NCI-H82 treated with DMSO at 0.1 percent for 48 hours (cell line): Measurements from ENCODE around the gene KRT33A.

Source experiments
- DNase-seq: peaks from one replicate; lab custom pipeline; 2025; ENCODE audit not compliant: unreplicated experiment; lab: John Stamatoyannopoulos, UW

KRT33A gene

GRCh38 chr17:41304091-41304490, 46.5 kb downstream of the KRT33A start:
- no peak for DNase-seq

DNA sequence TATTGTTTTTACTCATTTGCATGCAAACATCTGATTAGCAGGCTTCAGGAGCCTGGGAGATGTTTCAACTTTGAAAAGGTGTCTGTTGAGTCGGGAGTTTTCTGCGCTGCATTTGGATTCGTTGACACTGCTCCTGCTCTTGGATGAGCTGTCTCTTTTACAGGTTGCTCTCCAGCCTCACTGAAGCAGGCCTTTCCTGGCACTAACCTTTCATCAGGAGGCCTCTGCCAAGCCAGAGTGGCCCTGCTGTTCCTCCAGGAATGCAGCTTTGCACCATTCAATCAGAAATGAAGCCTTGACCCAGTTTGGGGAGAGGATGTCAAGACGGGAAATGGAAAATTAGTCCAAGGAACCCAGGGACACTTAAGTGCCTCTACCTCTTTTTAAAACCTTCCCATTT, 47.6 kb downstream of the KRT33A start:
- no peak for DNase-seq

DNA sequence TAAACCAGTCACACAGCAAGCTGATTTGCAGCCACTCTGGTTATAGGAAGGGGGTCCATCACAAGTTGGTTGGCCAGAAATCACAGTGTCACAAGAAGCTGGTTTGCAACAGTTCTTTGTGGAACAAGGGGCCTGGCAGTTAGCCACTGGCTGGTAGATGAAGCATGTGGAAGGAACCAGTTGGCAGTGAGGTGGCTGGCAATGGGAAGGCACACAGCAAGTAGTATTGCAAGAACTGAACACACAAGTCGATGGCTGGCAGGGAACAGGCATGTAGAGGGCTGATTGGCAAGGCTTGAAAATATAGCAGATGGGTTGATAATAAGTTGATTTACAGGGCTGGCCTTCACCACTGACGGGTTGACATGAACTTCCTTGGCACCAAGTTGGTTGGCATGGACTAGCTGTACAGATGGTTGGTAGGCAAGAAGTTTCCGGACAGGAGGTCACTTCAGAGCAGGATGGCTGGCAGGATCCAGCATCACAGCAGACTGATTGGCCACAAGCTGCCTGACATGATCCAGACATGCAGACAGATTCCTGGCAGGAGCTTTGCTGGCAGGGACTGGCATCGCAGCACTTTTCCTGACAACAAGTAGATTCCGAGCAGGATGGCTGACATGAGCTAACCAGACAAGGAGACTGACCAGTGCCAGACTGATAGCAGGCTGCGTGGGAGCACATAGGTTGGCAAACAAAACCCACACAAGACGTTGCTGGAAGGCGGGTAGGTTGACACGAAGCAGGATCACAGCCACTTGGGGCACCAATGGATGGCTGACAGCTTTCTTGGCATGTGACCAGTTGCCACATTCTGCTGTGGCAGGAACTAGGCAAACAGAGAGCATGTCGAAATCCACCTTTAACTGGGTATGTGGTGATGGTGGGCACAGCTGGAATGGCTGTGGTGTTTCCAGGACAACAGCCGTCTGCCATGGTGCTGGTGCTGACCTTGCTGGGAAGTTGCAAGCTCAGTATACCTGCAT, 48.4 kb downstream of the KRT33A start, which contains the start of gene KRTAP29-1:
Gene KRTAP29-1 (minus strand): TSS at position 936 of the 986 bp plus-strand sequence. CDS start 0 bp downstream, at position 936.
- no peak for DNase-seq

DNA sequence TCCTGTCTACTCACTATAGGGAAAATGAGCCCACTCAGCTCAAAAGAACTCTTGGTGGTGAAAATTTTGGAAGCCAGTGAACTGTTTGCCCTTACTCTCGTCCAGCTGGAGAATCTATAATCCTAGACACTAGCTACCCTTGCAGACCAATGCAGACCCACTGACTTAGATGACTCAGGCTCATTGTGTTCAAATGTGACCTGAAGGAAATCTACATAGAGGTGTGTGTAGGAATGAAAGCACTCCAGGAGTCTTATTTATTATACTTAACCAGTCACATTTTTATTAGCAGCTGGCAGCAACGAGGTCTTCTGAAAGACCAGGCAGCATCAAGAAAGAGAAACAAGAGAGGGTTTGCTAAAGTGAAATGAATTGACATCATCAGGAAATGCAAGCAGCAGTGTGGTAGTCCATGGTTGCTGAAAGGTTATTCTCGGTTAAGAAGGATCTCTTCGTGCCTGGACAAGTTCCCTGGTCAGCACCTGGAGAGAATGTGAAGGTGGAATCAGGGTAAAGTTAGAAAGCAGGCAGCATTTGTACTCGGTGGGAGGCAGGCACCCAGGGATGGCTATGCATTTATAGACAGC, 49.3 kb downstream of the KRT33A start:
- no peak for DNase-seq

DNA sequence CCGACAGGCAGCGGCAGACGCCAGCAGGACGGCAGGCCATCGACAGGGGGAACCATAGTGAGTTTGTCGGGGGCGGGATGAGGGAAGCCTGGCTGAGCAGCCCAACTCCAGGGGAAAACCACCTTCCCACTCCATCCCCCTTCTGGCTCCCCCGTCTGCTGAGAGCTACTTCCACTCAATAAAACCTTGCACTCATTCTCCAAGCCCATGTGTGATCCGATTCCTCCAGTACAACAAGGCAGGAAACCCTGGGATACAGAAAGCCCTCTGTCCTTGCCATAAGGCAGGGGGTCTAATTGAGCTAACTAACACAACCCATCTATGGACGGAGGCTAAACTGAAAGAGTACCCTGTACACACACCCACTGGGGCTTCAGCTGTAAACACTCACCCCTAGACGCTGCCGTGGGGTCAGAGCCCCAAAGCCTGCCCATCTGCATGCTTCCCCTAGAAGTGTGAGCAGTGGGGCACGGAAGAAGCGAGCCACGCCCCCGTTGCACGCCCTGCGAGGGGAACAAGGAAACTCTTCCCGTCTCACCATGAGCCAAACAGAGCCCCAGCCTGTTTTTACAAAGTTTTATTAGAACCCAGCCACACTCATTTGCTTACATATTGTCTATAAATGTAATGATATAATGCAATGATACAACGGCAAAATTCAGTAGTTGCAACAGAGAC, 52.0 kb downstream of the KRT33A start:
- DNase-seq = no peak

- no peak for DNase-seq
Measured at GRCh38 chr17:41296846-41297245, 53.8 kb downstream of the KRT33A start.
